ENCODE measurements around the gene HSPA5.

DNA sequence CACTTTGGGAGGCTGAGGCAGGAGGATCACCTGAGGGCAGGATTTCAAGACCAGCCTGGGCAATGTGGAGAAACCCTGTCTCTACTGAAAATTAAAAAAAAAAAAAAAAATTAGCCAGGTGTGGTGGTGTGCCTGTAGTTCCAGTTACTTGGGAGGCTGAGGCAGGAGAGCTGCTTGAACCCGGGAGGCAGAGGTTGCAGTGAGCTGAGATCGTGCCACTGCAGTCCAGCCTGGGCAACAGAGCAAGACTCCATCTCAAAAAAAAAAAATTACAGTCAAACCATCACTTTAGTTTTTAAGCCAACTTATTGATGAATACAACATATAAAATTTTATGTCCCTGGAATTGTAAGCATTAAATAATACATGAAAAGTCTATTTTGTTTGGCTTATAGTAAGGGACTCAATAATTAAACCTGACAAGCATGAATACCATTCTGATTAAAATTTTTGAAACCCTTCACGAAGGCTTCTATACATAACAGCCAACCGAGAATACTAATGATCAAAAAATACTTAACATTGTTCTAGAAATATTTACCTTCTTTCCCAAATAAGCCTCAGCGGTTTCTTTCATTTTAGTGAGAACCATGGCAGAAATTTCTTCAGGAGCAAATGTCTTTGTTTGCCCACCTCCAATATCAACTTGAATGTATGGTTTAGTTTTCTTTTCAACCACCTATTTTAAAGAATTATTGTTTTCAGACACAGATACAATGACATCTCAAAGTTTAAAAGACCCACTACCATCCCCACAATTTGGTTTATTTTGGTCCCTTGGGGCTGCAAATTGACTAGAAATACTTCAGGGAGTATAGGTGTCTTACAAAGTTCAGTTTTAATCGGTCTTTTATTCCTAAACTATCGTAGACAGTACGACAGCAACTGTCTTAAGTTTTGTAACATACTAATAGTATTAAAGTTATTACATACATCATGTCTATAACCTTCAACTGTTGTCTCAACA is 1.2 kb downstream of the HSPA5 start:
- no peak for TF ChIP-seq ZNF274 (IDR thresholded peaks at IDR 0.05; ENCODE audit: low read depth, low read length)
- no peak for TF ChIP-seq SUZ12 (IDR thresholded peaks at IDR 0.05; ENCODE audit: extremely low read depth, insufficient read depth, insufficient read length)
- TF ChIP-seq YY1 (IDR thresholded peaks at IDR 0.05; ENCODE audit: insufficient read depth, insufficient read length) = no peak

Measured in NT2/D1 (cell line).